ENCODE measurements around the gene CHM.

Gene CHM

GRCh38 chrX:85906399-85906798 lies 141.0 kb downstream of the CHM start:
- no peak for DNase-seq (ENCODE audit: low read depth)

GRCh38 chrX:85905851-85906250 lies 141.5 kb downstream of the CHM start:
- DNase-seq (ENCODE audit: low read depth): no peak

- no peak for DNase-seq (ENCODE audit: low read depth)
Observed at GRCh38 chrX:85903692-85904471, 143.5 kb downstream of the CHM start.

DNA sequence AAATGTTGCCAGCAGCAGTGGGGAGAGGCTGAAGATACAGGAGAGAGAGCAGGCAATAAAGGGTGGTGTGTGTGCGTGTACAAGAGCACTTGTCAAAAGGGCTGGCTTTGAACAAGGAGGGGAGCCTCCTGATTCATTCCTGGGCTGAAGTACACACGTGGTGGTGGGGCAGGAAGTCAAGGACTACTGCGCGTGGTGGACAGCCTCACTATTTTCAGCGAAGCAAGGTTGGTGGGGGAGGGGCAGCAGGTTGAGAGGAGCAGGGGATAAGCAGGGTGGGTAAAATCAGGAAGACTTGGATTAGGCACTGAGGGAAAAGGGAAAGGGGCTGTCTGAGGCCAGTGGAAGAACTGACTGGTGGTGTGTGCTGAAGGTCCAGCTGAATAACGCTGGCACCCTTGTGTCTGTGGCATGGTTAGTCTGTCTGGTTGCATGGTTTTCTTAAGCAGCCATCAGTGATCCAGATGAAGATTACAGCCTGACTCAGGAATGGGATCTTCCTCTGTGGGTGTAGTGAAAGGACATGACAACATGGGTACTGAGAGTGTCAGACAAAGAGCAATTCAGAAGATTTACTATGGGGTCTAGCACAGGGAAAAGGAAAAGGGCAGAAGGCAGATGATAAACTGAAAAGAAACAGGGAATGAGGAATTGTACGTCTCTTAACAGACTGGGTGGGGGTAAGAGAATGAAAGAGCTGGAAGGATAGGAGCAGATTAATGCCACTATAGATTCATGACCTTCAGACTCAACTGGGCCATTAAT lies 149.8 kb downstream of the CHM start:
- no peak for DNase-seq (ENCODE audit: low read depth)

GRCh38 chrX:85882601-85883000 lies 164.8 kb downstream of the CHM start:
- no peak for DNase-seq (ENCODE audit: low read depth)

DNA sequence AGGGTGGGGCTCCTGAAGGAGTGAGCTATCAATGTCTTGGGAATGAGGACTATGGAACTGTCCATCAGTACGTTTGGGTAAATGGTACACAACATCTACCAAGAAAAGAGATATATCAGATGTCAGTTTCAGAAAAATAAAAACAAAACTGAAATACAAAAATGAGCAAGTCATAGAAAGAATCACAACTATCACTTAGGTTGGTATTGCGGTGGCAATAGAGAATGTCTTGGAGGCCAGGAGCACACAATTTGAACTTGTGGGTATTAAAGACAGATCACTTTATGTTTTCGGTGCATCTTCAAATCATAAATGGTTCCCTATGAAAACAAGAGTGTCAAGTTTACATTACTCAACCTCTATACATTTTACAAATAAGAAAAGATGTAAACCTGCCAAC lies 176.8 kb downstream of the CHM start:
- DNase-seq (ENCODE audit: low read depth): no peak

GRCh38 chrX:85865324-85865723 lies 182.0 kb downstream of the CHM start:
- no peak for DNase-seq (ENCODE audit: low read depth)

GRCh38 chrX:85859426-85859825 lies 187.9 kb downstream of the CHM start:
- no peak for DNase-seq (ENCODE audit: low read depth)

- no peak for DNase-seq (ENCODE audit: low read depth)
Observed at GRCh38 chrX:85851418-85851817, 195.9 kb downstream of the CHM start.

DNA sequence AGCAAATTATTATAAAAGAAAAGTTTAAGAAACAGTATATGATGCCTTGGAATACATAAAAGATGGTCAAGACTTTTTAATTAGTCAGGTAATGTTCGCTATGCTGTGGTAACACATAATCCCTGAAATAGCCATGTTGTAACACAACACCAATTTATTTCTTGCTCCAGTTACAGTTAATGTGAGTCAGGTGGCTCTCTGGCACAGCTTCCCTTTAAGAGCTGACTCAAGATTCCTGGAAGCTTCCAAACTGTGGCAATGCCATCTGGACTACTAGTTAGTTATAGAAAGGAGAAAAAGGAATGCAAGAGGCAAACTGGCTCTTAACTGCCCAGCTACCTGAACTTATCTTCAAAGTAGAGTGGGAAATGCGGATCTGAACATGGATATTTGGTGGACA lies 210.5 kb downstream of the CHM start:
- DNase-seq (ENCODE audit: low read depth): no peak

DNA sequence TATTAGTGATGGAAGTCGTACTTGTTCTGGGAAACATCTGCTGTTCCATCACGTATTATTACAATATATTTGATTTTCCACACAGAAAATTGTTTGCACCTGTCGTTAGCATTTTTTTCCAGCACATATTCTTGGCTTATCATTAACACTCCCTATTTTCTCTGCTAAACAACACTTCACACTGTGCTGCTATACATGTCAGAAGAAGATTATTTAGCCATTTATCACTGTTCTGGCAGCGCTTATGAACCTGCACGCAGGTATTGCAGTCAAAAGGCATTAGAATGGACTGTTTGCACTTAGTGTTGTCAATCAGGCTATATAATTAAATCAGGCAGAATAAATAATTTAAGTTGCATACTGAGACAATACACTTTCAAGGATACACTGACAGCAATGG lies 218.6 kb downstream of the CHM start:
- DNase-seq (ENCODE audit: low read depth): no peak

DNA sequence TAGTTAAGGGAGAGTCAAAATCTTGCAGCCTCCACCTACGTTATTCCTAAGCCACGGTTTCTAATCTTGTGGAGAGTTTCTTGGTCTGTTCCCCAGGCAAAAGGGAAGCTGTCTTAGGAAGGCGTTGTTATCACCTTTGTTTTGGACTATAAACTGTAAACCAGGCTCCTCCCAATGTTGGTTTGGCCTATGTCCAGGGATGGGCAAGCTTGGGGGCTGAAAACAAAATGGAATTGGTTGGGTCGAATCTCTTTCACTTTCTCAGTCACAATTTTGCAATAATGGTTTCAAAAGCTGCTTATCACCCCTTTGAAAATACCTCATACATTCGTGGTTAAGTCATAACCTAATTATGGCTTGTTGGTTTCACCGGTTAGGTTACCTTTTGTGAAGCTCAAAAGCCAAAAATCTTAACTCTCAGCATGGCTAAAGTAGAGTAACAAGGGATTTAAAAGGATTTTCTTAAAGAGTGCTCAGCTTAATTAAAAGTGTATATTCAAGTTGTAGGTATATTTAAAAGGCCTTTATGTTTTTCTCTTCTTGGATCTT lies 232.1 kb downstream of the CHM start:
- no peak for DNase-seq (ENCODE audit: low read depth)
